ENCODE data around the gene GPN2. TPM values are rescaled to one million over a fixed set of nuclear protein-coding genes. Genes with fewer than 3 reads are reported as not detected.

GPN2 gene
- total and polyA plus RNA-seq, 9 of the 15 experiments (the other 6 are each of a cell fraction or from before 2014, with no cell fraction given), result 9.9 to 58.8 (median 20.4) TPM

- TF ChIP-seq FOXK2 (conservative IDR thresholded peaks at IDR 0.05 in 1 of 2, IDR thresholded peaks at IDR 0.05 in 1 of 2; ENCODE audit: low read depth in 2 of 2) (no peak), ZNF324 (CRISPR knock-in tag; IDR thresholded peaks at IDR 0.05) (no peak), THRB (CRISPR knock-in tag; conservative IDR thresholded peaks at IDR 0.05) (peak; percentile 66; the same call in 1 of the 2 replicates), PML (IDR thresholded peaks at IDR 0.05; ENCODE audit: low read length) (no peak), ZBTB9 (CRISPR knock-in tag; IDR thresholded peaks at IDR 0.05) (no peak), ZNF282 (CRISPR knock-in tag; IDR thresholded peaks at IDR 0.05) (no peak), DMBX1 (CRISPR knock-in tag; IDR thresholded peaks at IDR 0.05; ENCODE audit: borderline replicate concordance) (peak; percentile 50; the same call in 1 of the 2 replicates), MXI1 (IDR thresholded peaks at IDR 0.05; ENCODE audit: low read depth, low read length) (peak; percentile 6; the same call in 1 of the 2 replicates), RBFOX2 (IDR thresholded peaks at IDR 0.05; ENCODE audit: low read depth, low read length) (peak; percentile 34; the same call in 1 of the 2 replicates), MNT (conservative IDR thresholded peaks at IDR 0.05) (no peak), NELFE (IDR thresholded peaks at IDR 0.05; ENCODE audit: insufficient read depth, insufficient read length) (no peak), ZBTB26 (CRISPR knock-in tag; IDR thresholded peaks at IDR 0.05) (0 out of 2 replicates have a peak, but pooled peaks have one; percentile 76), FOXJ2 (tag; IDR thresholded peaks at IDR 0.05) (no peak), FOSL1 (tag; conservative IDR thresholded peaks at IDR 0.05) (no peak), TCFL5 (CRISPR knock-in tag; conservative IDR thresholded peaks at IDR 0.05) (no peak), PKNOX1 (IDR thresholded peaks at IDR 0.05) (no peak), CHD4 (IDR thresholded peaks at IDR 0.05; ENCODE audit: insufficient read depth, insufficient replicate concordance, low read depth, low read length, poor library complexity, severe bottlenecking) (no peak), BRD9 (IDR thresholded peaks at IDR 0.05; ENCODE audit: low read depth, partially characterized antibody) (no peak), ZNF263 (CRISPR knock-in tag; IDR thresholded peaks at IDR 0.05; ENCODE audit: borderline replicate concordance) (no peak), SIN3B (IDR thresholded peaks at IDR 0.05; ENCODE audit: low read depth) (no peak), MTA3 (IDR thresholded peaks at IDR 0.05; ENCODE audit: borderline replicate concordance) (no peak), SUPT5H (IDR thresholded peaks at IDR 0.05) (no peak)
These were observed 349 bp upstream of the GPN2 start (continued) for GRCh38 chr1:26890467-26890796.

Data from K562 (cell line).